KMS-11 (cell line): Measurements from ENCODE around the gene NAV2.

Experiments
- H2AFZ ChIP-seq: fragments of 200-600 bp; sonication (generic); 2 replicates; pipeline ENCODE4 v1.6.1; 2016; ENCODE audit warnings: antibody characterized with exemption, mixed run types, low read depth
- H3K27ac ChIP-seq: fragments of 200-600 bp; sonication (generic); 2 replicates; pipeline ENCODE4 v1.6.1; 2016; ENCODE audit warnings: mild to moderate bottlenecking, mixed run types
- H3K27me3 ChIP-seq: fragments of 200-600 bp; sonication (generic); 2 replicates; pipeline ENCODE4 v1.6.1; 2017; ENCODE audit warnings: mild to moderate bottlenecking, low read depth, mixed run types, moderate library complexity; ENCODE audit not compliant: insufficient read depth
- H3K36me3 ChIP-seq: fragments of 200-600 bp; sonication (generic); 2 replicates; pipeline ENCODE4 v1.6.1; 2017; ENCODE audit warnings: mild to moderate bottlenecking, mixed run types; ENCODE audit not compliant: insufficient read depth
- H3K4me1 ChIP-seq: fragments of 200-600 bp; sonication (generic); 2 replicates; pipeline ENCODE4 v1.6.1; 2016; ENCODE audit warnings: mild to moderate bottlenecking, low read depth, mixed run types; ENCODE audit not compliant: poor library complexity, severe bottlenecking
- H3K4me2 ChIP-seq: fragments of 200-600 bp; sonication (generic); 2 replicates; pipeline ENCODE4 v1.7.0; 2016; ENCODE audit warnings: mild to moderate bottlenecking, mixed run types
- H3K4me3 ChIP-seq: fragments of 200-600 bp; sonication (generic); IDR thresholded peaks from 2 replicates; pipeline ENCODE4 v1.6.1; 2017; ENCODE audit warnings: low read depth, low read length, mixed read lengths; ENCODE audit not compliant: insufficient read depth
- H3K79me2 ChIP-seq: fragments of 200-600 bp; sonication (generic); 2 replicates; pipeline ENCODE4 v1.6.1; 2016; ENCODE audit warnings: low read depth, mixed run types; ENCODE audit not compliant: insufficient read depth
- H3K9ac ChIP-seq: fragments of 200-600 bp; sonication (generic); 2 replicates; pipeline ENCODE4 v1.6.1; 2016; ENCODE audit warnings: mild to moderate bottlenecking, mixed run types
- H4K20me1 ChIP-seq: fragments of 200-600 bp; sonication (generic); 2 replicates; pipeline ENCODE4 v1.6.1; 2016; ENCODE audit warnings: mild to moderate bottlenecking, mixed run types; ENCODE audit not compliant: insufficient read depth
- TF ChIP-seq, protein P1 (sequence below): fragments of 200-600 bp; sonication (generic); conservative IDR thresholded peaks from 2 replicates; pipeline ENCODE4 v1.6.1; 2017; ENCODE audit warnings: low read depth, mild to moderate bottlenecking, antibody characterized with exemption, low read length, moderate library complexity, mixed read lengths

Gene NAV2

DNA sequence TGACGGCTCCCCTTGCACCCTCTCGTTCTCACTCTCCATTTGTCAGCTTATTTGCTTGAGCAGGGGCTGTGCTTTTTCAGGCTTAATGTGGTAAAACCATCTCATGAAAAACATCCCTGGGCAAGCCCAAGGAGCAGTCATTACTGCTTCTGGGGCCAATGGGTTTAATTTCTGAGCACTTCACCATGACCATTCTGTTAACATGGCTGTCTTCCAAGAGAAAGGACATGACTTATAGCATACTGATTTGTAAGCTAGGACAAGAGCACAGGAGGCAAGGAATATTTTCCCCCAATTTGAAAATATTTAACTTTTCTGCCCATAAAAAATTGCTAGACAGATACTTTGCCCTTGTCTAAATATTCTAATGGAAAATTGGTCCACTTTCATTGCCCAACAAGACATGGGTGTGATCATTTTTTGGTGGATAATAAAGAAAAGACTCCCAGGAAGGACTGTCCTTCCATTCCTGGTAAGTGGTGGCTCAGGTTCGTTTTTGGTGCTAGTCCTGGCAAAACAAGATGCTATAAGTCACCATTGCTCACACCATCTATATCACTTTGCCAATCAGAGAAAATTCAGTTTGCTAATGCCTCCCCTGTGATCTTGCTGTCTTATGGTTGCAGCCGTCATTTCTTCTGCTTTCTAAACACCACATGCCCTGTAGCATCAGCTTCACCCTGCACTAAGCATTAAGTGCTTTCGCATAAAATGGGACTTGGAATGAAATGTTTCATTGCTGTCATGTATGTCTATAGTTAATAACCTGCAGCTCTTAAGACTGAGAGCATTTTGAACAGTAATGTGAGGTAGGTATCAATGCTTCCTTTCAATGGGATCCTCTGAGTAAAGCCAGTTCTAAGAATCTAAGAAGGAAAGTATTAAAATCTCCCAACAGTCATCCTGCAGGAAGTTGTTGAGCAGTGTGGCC is 339.1 kb downstream of the NAV2 start:
- Histone ChIP-seq H2AFZ (no peak overlapping the region), H3K27ac (no peak overlapping the region), H3K4me1 (no peaks in the 10 kb centered on the region), H3K79me2 (no peaks in the 10 kb centered on the region), H3K27me3 (no peaks in the 10 kb centered on the region), H3K36me3 (no peaks in the 10 kb centered on the region; the same call in 1 of the 2 replicates), H3K4me3 (no peak overlapping the region), H3K4me2 (no peak overlapping the region), H4K20me1 (no peaks in the 10 kb centered on the region), H3K9ac (no peak overlapping the region)
- TF ChIP-seq, protein P1, sequence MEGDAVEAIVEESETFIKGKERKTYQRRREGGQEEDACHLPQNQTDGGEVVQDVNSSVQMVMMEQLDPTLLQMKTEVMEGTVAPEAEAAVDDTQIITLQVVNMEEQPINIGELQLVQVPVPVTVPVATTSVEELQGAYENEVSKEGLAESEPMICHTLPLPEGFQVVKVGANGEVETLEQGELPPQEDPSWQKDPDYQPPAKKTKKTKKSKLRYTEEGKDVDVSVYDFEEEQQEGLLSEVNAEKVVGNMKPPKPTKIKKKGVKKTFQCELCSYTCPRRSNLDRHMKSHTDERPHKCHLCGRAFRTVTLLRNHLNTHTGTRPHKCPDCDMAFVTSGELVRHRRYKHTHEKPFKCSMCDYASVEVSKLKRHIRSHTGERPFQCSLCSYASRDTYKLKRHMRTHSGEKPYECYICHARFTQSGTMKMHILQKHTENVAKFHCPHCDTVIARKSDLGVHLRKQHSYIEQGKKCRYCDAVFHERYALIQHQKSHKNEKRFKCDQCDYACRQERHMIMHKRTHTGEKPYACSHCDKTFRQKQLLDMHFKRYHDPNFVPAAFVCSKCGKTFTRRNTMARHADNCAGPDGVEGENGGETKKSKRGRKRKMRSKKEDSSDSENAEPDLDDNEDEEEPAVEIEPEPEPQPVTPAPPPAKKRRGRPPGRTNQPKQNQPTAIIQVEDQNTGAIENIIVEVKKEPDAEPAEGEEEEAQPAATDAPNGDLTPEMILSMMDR: no peak

DNA sequence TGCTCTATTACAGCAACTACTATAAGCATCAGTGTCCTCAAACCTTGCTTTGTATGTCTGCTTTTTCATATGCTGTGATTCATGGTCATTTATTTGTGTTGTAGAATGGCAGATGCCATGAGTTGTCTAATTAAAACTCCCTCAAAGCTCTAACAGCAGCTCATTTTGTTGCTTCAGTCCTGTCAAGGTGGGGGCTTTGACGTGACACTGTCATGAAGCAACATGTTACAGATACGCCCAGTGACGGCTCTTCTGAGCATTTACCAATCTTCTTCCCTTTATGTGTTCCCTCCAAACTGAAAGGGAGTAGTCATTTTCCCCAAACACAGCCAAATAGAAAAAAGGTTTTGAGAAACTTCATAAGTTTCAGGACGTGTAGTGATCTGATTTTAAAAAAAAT is 340.9 kb downstream of the NAV2 start:
- no peaks in the 10 kb centered on the region for H4K20me1 ChIP-seq
- no peak overlapping the region for H3K27ac ChIP-seq
- no peak overlapping the region for H3K4me3 ChIP-seq
- no peaks in the 10 kb centered on the region for H3K79me2 ChIP-seq
- H3K27me3 ChIP-seq: no peaks in the 10 kb centered on the region
- H3K9ac ChIP-seq: no peak overlapping the region
- H2AFZ ChIP-seq: no peak overlapping the region
- H3K4me1 ChIP-seq: no peaks in the 10 kb centered on the region
- no peaks in the 10 kb centered on the region; the same call in 1 of the 2 replicates for H3K36me3 ChIP-seq
- H3K4me2 ChIP-seq: no peak overlapping the region
- TF ChIP-seq, protein P1: no peak

DNA sequence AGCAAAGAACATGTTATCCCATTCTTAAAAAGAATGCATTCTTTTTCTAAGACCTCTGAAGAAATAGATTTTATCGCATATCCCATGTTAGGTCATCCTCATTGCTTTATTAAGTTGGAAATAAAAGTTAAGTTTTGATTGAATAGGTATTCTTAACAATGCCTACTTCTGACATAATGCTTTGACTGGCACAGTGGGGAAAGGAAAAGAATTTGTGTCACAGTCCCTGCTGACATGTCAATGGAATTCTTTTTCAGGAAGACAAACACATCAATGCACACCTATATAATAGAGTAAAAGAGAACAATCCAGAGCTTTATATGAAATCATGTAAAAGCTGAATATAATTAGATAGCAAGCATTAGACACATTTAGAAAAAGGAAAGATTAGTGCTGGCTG is 341.9 kb downstream of the NAV2 start:
- no peaks in the 10 kb centered on the region; the same call in 1 of the 2 replicates for H3K36me3 ChIP-seq
- no peaks in the 10 kb centered on the region for H4K20me1 ChIP-seq
- no peak overlapping the region for H2AFZ ChIP-seq
- TF ChIP-seq, protein P1: no peak
- H3K9ac ChIP-seq: no peak overlapping the region
- H3K27ac ChIP-seq: no peak overlapping the region
- no peaks in the 10 kb centered on the region for H3K27me3 ChIP-seq
- no peak overlapping the region for H3K4me3 ChIP-seq
- no peak overlapping the region for H3K4me2 ChIP-seq
- no peaks in the 10 kb centered on the region for H3K4me1 ChIP-seq
- H3K79me2 ChIP-seq: no peaks in the 10 kb centered on the region

DNA sequence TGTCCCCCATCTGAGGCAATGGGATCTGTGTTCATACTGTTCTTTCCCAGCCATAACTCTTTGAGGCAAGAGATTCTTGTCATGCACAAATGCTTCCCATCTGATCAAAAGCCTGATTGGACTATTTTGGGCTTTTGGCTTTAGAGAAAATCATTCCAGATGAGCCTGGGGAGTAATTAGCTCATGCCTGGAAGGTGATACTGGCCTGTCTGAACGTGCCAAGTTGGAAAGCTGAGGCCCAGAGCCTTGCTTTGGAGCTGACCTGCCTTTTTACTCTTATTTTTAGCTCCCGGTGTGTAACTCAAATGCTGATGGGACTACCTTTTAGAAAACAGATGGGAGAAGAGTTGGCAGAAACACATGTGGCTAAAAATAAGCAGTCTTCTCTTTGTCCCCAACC is 342.7 kb downstream of the NAV2 start:
- TF ChIP-seq, protein P1: no peak
- no peaks in the 10 kb centered on the region for H4K20me1 ChIP-seq
- no peaks in the 10 kb centered on the region; the same call in 1 of the 2 replicates for H3K36me3 ChIP-seq
- H3K4me2 ChIP-seq: no peak overlapping the region
- H3K27ac ChIP-seq: no peak overlapping the region
- H2AFZ ChIP-seq: no peak overlapping the region
- H3K79me2 ChIP-seq: no peaks in the 10 kb centered on the region
- H3K4me1 ChIP-seq: no peaks in the 10 kb centered on the region
- no peak overlapping the region for H3K9ac ChIP-seq
- no peaks in the 10 kb centered on the region for H3K27me3 ChIP-seq
- no peak overlapping the region for H3K4me3 ChIP-seq
